IMR-90 (cell line): ENCODE data around the gene CPB1. TPM values are rescaled to one million over a fixed set of nuclear protein-coding genes. Genes with fewer than 3 reads are reported as not detected.

ENCODE experiments used
- ATAC-seq: fragments of 200-7000 bp; cut with Tn5 transposase; 2 replicates; pipeline ENCODE4 v1.9.1; 2020; ENCODE audit warnings: low read depth, mild to moderate bottlenecking, moderate library complexity
- BruUV-seq: library from RNA; stranded (reverse); fragments of 400-500 nt; replicated peaks from 2 replicates; lab custom pipeline; 2021; lab: Mats Ljungman, UMichigan
- CTCF ChIA-PET: fragments of 300-600 bp; formaldehyde crosslinking; extraction: SDS; loops from one replicate; lab custom pipeline; 2021; ENCODE audit warnings: antibody characterized with exemption; lab: Yijun Ruan, JAX
- POLR2A ChIA-PET: fragments of 300-600 bp; sonication (Branson Sonifier 250); formaldehyde crosslinking; loops from one replicate; lab custom pipeline; 2022; ENCODE audit warnings: antibody characterized with exemption; ENCODE audit not compliant: unreplicated experiment; lab: Charles Lee
- DNase-seq: peaks from one replicate; pipeline ENCODE4 v3.0.0; 2013
- H2AFZ ChIP-seq: replicated peaks from 2 replicates; pipeline ENCODE3; 2013; ENCODE audit warnings: low read length, mild to moderate bottlenecking; ENCODE audit not compliant: poor library complexity
- H2AK5ac ChIP-seq: 2 replicates; pipeline ENCODE4 v1.6.1; 2013; ENCODE audit warnings: low read depth, low read length, inconsistent platforms
- H2AK9ac ChIP-seq: replicated peaks from 2 replicates; pipeline ENCODE3; 2013; ENCODE audit warnings: mild to moderate bottlenecking, low read depth, low read length, moderate library complexity; ENCODE audit not compliant: poor library complexity
- H2BK120ac ChIP-seq: 2 replicates; pipeline ENCODE4 v1.6.1; 2013; ENCODE audit warnings: low read depth, low read length, inconsistent platforms
- H2BK15ac ChIP-seq: 3 replicates; pipeline ENCODE4 v1.6.1; 2013; ENCODE audit warnings: low read depth, low read length, inconsistent platforms
- H2BK20ac ChIP-seq: 2 replicates; pipeline ENCODE4 v1.6.1; 2013; ENCODE audit warnings: low read depth, mild to moderate bottlenecking, inconsistent platforms, low read length, moderate library complexity
- H2BK5ac ChIP-seq: 2 replicates; pipeline ENCODE4 v1.6.1; 2013; ENCODE audit warnings: mild to moderate bottlenecking, low read depth, low read length, inconsistent platforms; ENCODE audit not compliant: poor library complexity, severe bottlenecking
- H3K14ac ChIP-seq: replicated peaks from 2 replicates; pipeline ENCODE4 v1.6.1; 2013; ENCODE audit warnings: low read depth, low read length, inconsistent platforms
- H3K18ac ChIP-seq: 2 replicates; pipeline ENCODE4 v1.6.1; 2013; ENCODE audit warnings: low read depth, low read length, control low read depth
- H3K23ac ChIP-seq: 2 replicates; pipeline ENCODE4 v1.6.1; 2013; ENCODE audit warnings: low read depth, low read length, inconsistent platforms
- H3K27ac ChIP-seq: 2 replicates; pipeline ENCODE4 v1.5.1; 2013; ENCODE audit warnings: mild to moderate bottlenecking, control low read depth, low read length; ENCODE audit not compliant: insufficient read depth
- H3K27me3 ChIP-seq: 2 replicates; pipeline ENCODE4 v1.6.1; 2013; ENCODE audit warnings: low read length; ENCODE audit not compliant: control insufficient read depth, insufficient read depth
- H3K36me3 ChIP-seq: 2 replicates; pipeline ENCODE4 v1.6.1; 2013; ENCODE audit warnings: low read length, mixed read lengths; ENCODE audit not compliant: control insufficient read depth, insufficient read depth
- H3K4ac ChIP-seq: 2 replicates; pipeline ENCODE4 v1.6.1; 2013; ENCODE audit warnings: low read depth, low read length, inconsistent platforms
- H3K4me1 ChIP-seq: 2 replicates; pipeline ENCODE4 v1.6.1; 2013; ENCODE audit warnings: low read length, mixed read lengths; ENCODE audit not compliant: control insufficient read depth, insufficient read depth
- H3K4me2 ChIP-seq: 2 replicates; pipeline ENCODE4 v1.6.1; 2013; ENCODE audit warnings: low read depth, mild to moderate bottlenecking, control low read depth, low read length, moderate library complexity
- H3K4me3 ChIP-seq: 2 replicates; pipeline ENCODE4 v1.5.1; 2013; ENCODE audit warnings: low read depth, mild to moderate bottlenecking, control low read depth, low read length, moderate library complexity; ENCODE audit not compliant: insufficient read depth
- H3K56ac ChIP-seq: 2 replicates; pipeline ENCODE4 v1.6.1; 2013; ENCODE audit warnings: low read length, inconsistent platforms; ENCODE audit not compliant: insufficient read depth; ENCODE audit errors: extremely low read depth
- H3K79me1 ChIP-seq, 2 experiments: 2 replicates each; pipeline ENCODE4 v1.6.1; 2013; ENCODE audit warnings: low read length in 2 of 2, inconsistent platforms in 1 of 2, low read depth in 1 of 2
- H3K9ac ChIP-seq: 2 replicates; pipeline ENCODE4 v1.6.1; 2013; ENCODE audit warnings: low read depth, low read length, control low read depth
- H3K9me1 ChIP-seq: 2 replicates; pipeline ENCODE4 v1.6.1; 2013; ENCODE audit warnings: low read length, inconsistent platforms; ENCODE audit not compliant: insufficient read depth
- H3K9me3 ChIP-seq: 2 replicates; pipeline ENCODE4 v1.6.1; 2013; ENCODE audit warnings: low read length; ENCODE audit not compliant: control insufficient read depth, insufficient read depth
- H4K20me1 ChIP-seq: 2 replicates; pipeline ENCODE4 v1.6.1; 2013; ENCODE audit warnings: low read length, inconsistent platforms; ENCODE audit not compliant: insufficient read depth
- H4K5ac ChIP-seq: 2 replicates; pipeline ENCODE4 v1.6.1; 2013; ENCODE audit warnings: mild to moderate bottlenecking, low read depth, low read length, control low read depth
- H4K8ac ChIP-seq, 2 experiments: 2 replicates each; pipeline ENCODE4 v1.6.1; 2013; ENCODE audit warnings: low read depth in 2 of 2, low read length in 2 of 2, control low read depth in 1 of 2, inconsistent platforms in 1 of 2
- H4K91ac ChIP-seq: 2 replicates; pipeline ENCODE4 v1.6.1; 2013; ENCODE audit warnings: low read depth, low read length, inconsistent platforms; ENCODE audit not compliant: insufficient read depth
- BHLHE40 ChIP-seq: fragments of 150-350 bp; IDR thresholded peaks from 2 replicates; pipeline ENCODE4 v1.6.1; 2016; ENCODE audit warnings: mild to moderate bottlenecking, low read depth, low read length
- CEBPB ChIP-seq: IDR thresholded peaks from 2 replicates; pipeline ENCODE4 v1.6.1; 2012; ENCODE audit warnings: low read depth, low read length, improper control_type of control experiment
- CHD1 ChIP-seq: IDR thresholded peaks from 2 replicates; pipeline ENCODE4 v1.6.1; 2012; ENCODE audit warnings: low read depth, low read length, improper control_type of control experiment
- CTCF ChIP-seq: conservative IDR thresholded peaks from 2 replicates; pipeline ENCODE4 v1.5.1; 2012; ENCODE audit warnings: mild to moderate bottlenecking, low read depth, low read length, improper control_type of control experiment
- FOS ChIP-seq: fragments of 150-350 bp; IDR thresholded peaks from 2 replicates; pipeline ENCODE4 v1.6.1; 2016; ENCODE audit warnings: low read depth, low read length
- MAFK ChIP-seq: IDR thresholded peaks from 2 replicates; pipeline ENCODE4 v1.6.1; 2012; ENCODE audit warnings: low read depth, low read length, improper control_type of control experiment
- MAZ ChIP-seq: IDR thresholded peaks from 2 replicates; pipeline ENCODE4 v1.6.1; 2012; ENCODE audit warnings: low read depth, mild to moderate bottlenecking, low read length, improper control_type of control experiment, moderate library complexity, borderline replicate concordance
- NFE2L2 ChIP-seq: fragments of 150-350 bp; IDR thresholded peaks from 2 replicates; pipeline ENCODE4 v1.6.1; 2016; ENCODE audit warnings: low read depth, mild to moderate bottlenecking, low read length
- POLR2A ChIP-seq: IDR thresholded peaks from 2 replicates; pipeline ENCODE4 v1.6.1; 2012; ENCODE audit warnings: mild to moderate bottlenecking, low read depth, low read length
- RAD21 ChIP-seq: IDR thresholded peaks from 2 replicates; pipeline ENCODE4 v1.6.1; 2012; ENCODE audit warnings: low read length, improper control_type of control experiment
- RCOR1 ChIP-seq: IDR thresholded peaks from 2 replicates; pipeline ENCODE4 v1.6.1; 2012; ENCODE audit warnings: mild to moderate bottlenecking, low read length, improper control_type of control experiment; ENCODE audit not compliant: insufficient replicate concordance
- SMC3 ChIP-seq: fragments of 150-350 bp; IDR thresholded peaks from 2 replicates; pipeline ENCODE4 v1.6.1; 2016; ENCODE audit warnings: low read depth, mild to moderate bottlenecking, antibody characterized with exemption, low read length, moderate library complexity
- USF2 ChIP-seq: fragments of 150-350 bp; IDR thresholded peaks from 2 replicates; pipeline ENCODE4 v1.6.1; 2017; ENCODE audit warnings: mild to moderate bottlenecking, antibody characterized with exemption, low read length, low read depth
- WGBS, 2 experiments: methylation state at CpG; one replicate each; pipeline versions ENCODE4 v1.1.5 to v1.1.7; 2013; ENCODE audit warnings: missing lambda C conversion rate in 2 of 2; ENCODE audit not compliant: insufficient read length in 1 of 2; ENCODE audit errors: extremely low coverage in 2 of 2; 5-methylcytosine and 5-hydroxymethylcytosine counted together
- dilution Hi-C: fragments of 300-500 bp; cut with HindIII; formaldehyde crosslinking; loops from one replicate; pipeline ENCODE4 v1.14.3; 2018; ENCODE audit warnings: low sequenced_read_pairs; ENCODE audit not compliant: unreplicated experiment
- in situ Hi-C: fragments of 300-500 bp; cut with MboI; formaldehyde crosslinking; loops from 3 replicates; pipeline ENCODE4 v1.14.3; 2019; ENCODE audit warnings: low sequenced_read_pairs, inconsistent platforms, mixed read lengths
- intact Hi-C: fragments of 100-400 bp; cut with micrococcal nuclease; formaldehyde crosslinking; loops from 2 replicates; pipeline ENCODE4 v1.10.0; 2022
- polyA plus RNA-seq, 3 experiments: library from polyadenylated mRNA; depleted of rRNA; stranded (reverse); fragments of >200 nt; gene quantifications; 2 replicates each; pipeline ENCODE4 v1.2.3, GENCODE V29; 2012; ENCODE audit warnings: low replicate concordance in 1 of 3
- total RNA-seq: library from RNA; depleted of rRNA; stranded (reverse); fragments of >200 nt; gene quantifications from 2 replicates; pipeline ENCODE4 v1.2.3, GENCODE V29; 2012

The CPB1 gene
- total and polyA plus RNA-seq, 2 of the 4 experiments (the other 2 are of a cell fraction): not detected

GRCh38 chr3:148823026-148823425 lies 4.6 kb upstream of the CPB1 start (continued):
- no peak for TF ChIP-seq POLR2A
- no peak for TF ChIP-seq MAFK
- TF ChIP-seq NFE2L2: no peak
- no peak for TF ChIP-seq SMC3

- Histone ChIP-seq H2BK5ac (no peak overlapping the region), H2AK5ac (no peak overlapping the region), H3K56ac (no peak overlapping the region), H2AFZ (no peak overlapping the region), H4K8ac (no peak overlapping the region), H2BK20ac (no peak overlapping the region), H3K9me1 (no peaks in the 10 kb centered on the region), H3K4me2 (no peak overlapping the region), H3K9me3 (no peaks in the 10 kb centered on the region), H3K36me3 (no peaks in the 10 kb centered on the region), H3K23ac (no peak overlapping the region), H3K14ac (no peak overlapping the region), H2AK9ac (no peak overlapping the region), H4K20me1 (no peaks in the 10 kb centered on the region), H3K18ac (no peak overlapping the region), H4K5ac (no peak overlapping the region), H3K4ac (no peak overlapping the region), H4K91ac (no peak overlapping the region), H3K27me3 (peaks cover 4% of the 10 kb centered on the region), H3K4me3 (no peak overlapping the region), H3K79me1 (no peaks in the 10 kb centered on the region), H2BK120ac (no peak overlapping the region), H3K27ac (no peak overlapping the region), H2BK15ac (no peak overlapping the region), H3K4me1 (no peaks in the 10 kb centered on the region), H3K9ac (no peak overlapping the region)
- in situ Hi-C loops: no loop called here
- WGBS, 2 experiments: no CpG with 5 or more reads among the region's 3 CpGs
- TF ChIP-seq CHD1 (no peak), FOS (no peak), USF2 (no peak), POLR2A (no peak), RAD21 (no peak), SMC3 (no peak), MAFK (no peak), CTCF (no peak), CEBPB (no peak), RCOR1 (no peak), NFE2L2 (no peak), BHLHE40 (no peak), MAZ (no peak)
- ChIA-PET CTCF (no interaction called here), POLR2A (no interaction called here)
- no peak for ATAC-seq
- DNase-seq: no peak
- intact Hi-C loops: no loop called here
- BruUV-seq: no TSS peak
- dilution Hi-C loops: no loop called here
Observed at GRCh38 chr3:148825476-148825875, 2.1 kb upstream of the CPB1 start.
